Measurements from ENCODE around the gene TBX2.

DNA sequence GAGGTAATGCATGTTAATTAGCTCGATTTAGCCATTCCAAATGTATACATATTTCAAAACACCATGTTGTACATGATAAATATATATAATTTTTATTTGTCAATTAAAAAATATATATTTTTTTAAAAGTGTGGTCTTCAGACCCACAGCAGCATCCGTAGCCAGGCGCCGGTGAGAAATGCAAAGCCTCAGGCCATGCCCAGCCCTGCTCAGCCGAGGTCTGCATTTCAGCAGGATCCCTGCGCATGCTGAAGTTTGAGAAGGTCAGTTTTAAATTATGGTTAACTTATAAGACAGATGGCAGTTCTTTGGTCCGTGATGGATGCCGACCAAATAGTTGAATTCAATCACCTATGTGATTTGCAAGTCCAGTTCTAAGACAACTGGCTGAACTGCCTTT, 28.0 kb upstream of the TBX2 start:
- no peak for TF ChIP-seq CTCF (optimal IDR thresholded peaks at IDR 0.05 in 1 of 3, IDR thresholded peaks at IDR 0.05 in 1 of 3, conservative IDR thresholded peaks at IDR 0.05 in 1 of 3; ENCODE audit: extremely low read depth in 1 of 3, insufficient read depth in 2 of 3, low read length in 3 of 3)
- TF ChIP-seq EZH2 (IDR thresholded peaks at IDR 0.05; ENCODE audit: low read length) = no peak

Measured in keratinocyte (primary cell).